ENCODE results near the gene AKAP8.
A peak's percentile ranks its signal among the peaks of the same experiment; 100 is the strongest.
"Not testable (repeated sequence)": the region's sequence is repeated elsewhere in the genome, so short reads cannot be mapped to it uniquely, and the experiment has no call there.

The AKAP8 gene

GRCh38 chr19:15379083-15379998 lies at the start of gene AKAP8:
AKAP8 (minus strand) TSS chr19:15379787; CDS start chr19:15379731, 56 bp downstream.
- DNase-seq = peak; percentile 97

- no peak for DNase-seq
Observed at GRCh38 chr19:15427991-15428471, 48.4 kb upstream of the AKAP8 start.

GRCh38 chr19:15427350-15427700 lies 47.7 kb upstream of the AKAP8 start:
- no peak for DNase-seq

GRCh38 chr19:15426485-15427349 lies 47.1 kb upstream of the AKAP8 start:
- DNase-seq = no peak

GRCh38 chr19:15425321-15425950 lies 45.8 kb upstream of the AKAP8 start:
- DNase-seq = no peak

GRCh38 chr19:15424692-15425272 lies 45.2 kb upstream of the AKAP8 start:
- no peak for DNase-seq

GRCh38 chr19:15424121-15424520 lies 44.5 kb upstream of the AKAP8 start:
- no peak for DNase-seq

- DNase-seq = no peak
Observed at GRCh38 chr19:15423130-15423529, 43.5 kb upstream of the AKAP8 start.

GRCh38 chr19:15422296-15423075 lies 42.9 kb upstream of the AKAP8 start:
- DNase-seq = no peak

GRCh38 chr19:15421721-15422260 lies 42.2 kb upstream of the AKAP8 start:
- peak; percentile 27 for DNase-seq

GRCh38 chr19:15421136-15421695 lies 41.6 kb upstream of the AKAP8 start:
- DNase-seq = no peak

GRCh38 chr19:15419413-15420025 lies 39.9 kb upstream of the AKAP8 start:
- no peak for DNase-seq

GRCh38 chr19:15418579-15419412 lies 39.2 kb upstream of the AKAP8 start, which contains the start of gene AKAP8L:
AKAP8L (minus strand) TSS chr19:15418988; CDS start chr19:15418923, 65 bp downstream.
- peak; percentile 100 for DNase-seq

GRCh38 chr19:15418231-15418578 lies 38.6 kb upstream of the AKAP8 start:
- peak; percentile 66 for DNase-seq

- DNase-seq = no peak
Observed at GRCh38 chr19:15417699-15418098, 38.1 kb upstream of the AKAP8 start.

- no peak for DNase-seq
Observed at GRCh38 chr19:15412832-15413231, 33.2 kb upstream of the AKAP8 start.

GRCh38 chr19:15411351-15411750 lies 31.8 kb upstream of the AKAP8 start:
- not testable (repeated sequence) for DNase-seq

GRCh38 chr19:15404780-15405211 lies 25.2 kb upstream of the AKAP8 start:
- DNase-seq = no peak

GRCh38 chr19:15404097-15404779 lies 24.7 kb upstream of the AKAP8 start:
- no peak for DNase-seq

Data from NCI-H2171 treated with DMSO at 0.1 percent for 48 hours (cell line).